C4-2B (cell line): ENCODE data around the gene FOXJ1.

Experiments
- H3K27ac ChIP-seq: fragments of 450-650 bp; 2 replicates; pipeline ENCODE4 v1.5.1; 2017
- CTCF ChIP-seq: fragments of 450-650 bp; conservative IDR thresholded peaks from 2 replicates; pipeline ENCODE4 v1.5.1; 2017; ENCODE audit warnings: mild to moderate bottlenecking
- ZFX ChIP-seq: fragments of 450-650 bp; IDR thresholded peaks from 2 replicates; pipeline ENCODE4 v1.6.1; 2017

FOXJ1 gene

DNA sequence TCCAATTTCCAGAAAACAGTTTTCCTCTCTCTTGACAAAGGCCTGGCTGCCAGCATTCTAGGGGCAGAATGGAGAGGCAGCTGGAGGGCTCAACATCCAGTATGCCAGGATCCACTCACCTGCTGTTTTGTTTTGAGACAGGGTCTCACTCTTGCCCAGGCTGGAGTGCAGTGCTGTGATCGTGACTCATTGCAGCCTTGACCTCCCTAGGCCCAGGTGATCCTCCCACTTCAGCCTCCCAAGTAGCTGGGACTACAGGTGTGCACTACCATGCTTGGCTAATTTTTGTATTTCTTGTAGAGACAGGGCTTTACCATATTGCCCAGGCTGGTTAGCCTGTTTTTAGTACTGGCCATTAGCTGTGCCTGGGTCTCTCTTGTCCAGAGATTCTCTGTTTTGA, 29.1 kb upstream of the FOXJ1 start:
- H3K27ac ChIP-seq, result 0 out of 2 replicates have a peak overlapping the region, but pooled peaks have one; percentile 6
- TF ChIP-seq CTCF (no peak), ZFX (no peak)

DNA sequence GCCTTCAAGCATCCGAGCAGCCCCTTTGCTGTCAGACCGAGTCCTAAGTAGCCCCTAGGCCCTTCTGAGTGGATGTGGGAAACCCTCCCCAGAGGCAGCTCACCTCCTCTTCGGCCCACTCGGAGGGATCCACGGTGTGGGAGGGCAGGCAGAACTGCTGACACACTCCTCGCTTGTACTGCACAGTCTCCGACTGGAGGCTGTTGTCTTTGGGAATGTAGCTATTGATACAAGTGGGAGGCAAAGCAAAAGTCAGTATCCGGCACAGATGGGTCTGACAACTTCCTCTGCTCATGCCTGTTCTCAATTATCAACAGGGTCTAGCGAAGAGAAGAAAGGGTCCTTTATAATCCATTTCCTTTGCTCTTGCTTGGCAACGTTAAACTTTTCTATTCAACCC, 25.9 kb upstream of the FOXJ1 start:
- TF ChIP-seq CTCF, result no peak
- TF ChIP-seq ZFX, result no peak
- H3K27ac ChIP-seq, result no peak overlapping the region

DNA sequence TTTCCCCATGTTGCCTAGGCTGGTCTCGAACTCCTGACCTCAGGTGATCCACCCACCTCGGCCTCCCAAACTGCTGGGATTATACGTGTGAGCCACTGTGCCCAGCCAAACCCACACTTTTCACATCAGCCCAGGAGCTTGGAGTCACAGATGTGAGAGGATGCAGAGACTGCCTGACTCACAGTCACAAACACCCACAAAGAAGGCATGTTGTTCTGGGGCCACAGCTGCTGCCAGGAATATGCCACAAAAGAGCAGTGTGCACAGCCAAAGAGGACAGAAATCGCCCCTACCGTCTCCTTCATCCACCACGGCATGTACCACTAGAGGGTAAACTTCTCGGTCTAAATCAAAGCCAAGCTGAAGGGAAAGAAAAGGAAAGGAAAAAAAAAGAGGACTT, 25.1 kb upstream of the FOXJ1 start:
- TF ChIP-seq CTCF (no peak), ZFX (no peak)
- no peak overlapping the region for H3K27ac ChIP-seq

DNA sequence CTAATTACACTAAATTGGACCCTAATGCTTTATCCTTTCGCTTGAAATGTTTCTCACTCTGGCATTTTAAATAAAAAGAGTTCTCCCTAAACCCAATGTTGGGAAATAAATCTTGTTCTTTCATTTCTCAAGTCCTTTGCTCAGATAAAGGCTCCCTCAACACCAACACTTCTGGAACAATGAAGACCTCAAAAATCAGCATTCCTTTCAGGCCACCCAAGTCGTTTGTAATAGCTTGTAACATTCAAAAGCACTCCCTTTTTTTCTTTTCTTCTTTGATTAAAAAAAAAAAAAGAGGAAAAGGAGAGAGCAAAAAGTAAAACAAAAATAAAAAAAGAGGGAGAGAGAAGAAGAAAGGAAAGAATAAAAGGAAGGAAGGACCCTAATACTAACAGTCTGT, 23.3 kb upstream of the FOXJ1 start:
- no peak for TF ChIP-seq ZFX
- no peak for TF ChIP-seq CTCF
- no peak overlapping the region for H3K27ac ChIP-seq

DNA sequence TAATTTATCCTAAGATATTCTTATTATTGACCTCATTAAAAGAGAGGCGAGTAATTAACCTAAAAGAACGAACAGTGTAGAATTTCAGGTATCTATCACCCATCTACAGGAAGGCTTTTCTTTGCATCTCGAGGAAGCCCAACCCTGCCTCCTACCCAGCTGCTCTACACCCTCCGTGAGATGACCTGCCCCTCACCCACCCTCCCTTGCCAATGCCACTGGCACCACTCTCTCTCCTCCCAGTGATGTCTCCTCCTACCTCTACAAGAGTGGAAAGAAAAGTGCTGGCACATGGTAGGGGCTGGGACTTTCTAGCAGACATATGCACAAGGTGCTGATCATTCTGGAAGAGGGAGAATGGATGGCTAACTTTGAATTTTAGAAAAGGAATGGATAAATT, 22.9 kb upstream of the FOXJ1 start:
- no peak overlapping the region for H3K27ac ChIP-seq
- TF ChIP-seq ZFX, result no peak
- TF ChIP-seq CTCF, result no peak

DNA sequence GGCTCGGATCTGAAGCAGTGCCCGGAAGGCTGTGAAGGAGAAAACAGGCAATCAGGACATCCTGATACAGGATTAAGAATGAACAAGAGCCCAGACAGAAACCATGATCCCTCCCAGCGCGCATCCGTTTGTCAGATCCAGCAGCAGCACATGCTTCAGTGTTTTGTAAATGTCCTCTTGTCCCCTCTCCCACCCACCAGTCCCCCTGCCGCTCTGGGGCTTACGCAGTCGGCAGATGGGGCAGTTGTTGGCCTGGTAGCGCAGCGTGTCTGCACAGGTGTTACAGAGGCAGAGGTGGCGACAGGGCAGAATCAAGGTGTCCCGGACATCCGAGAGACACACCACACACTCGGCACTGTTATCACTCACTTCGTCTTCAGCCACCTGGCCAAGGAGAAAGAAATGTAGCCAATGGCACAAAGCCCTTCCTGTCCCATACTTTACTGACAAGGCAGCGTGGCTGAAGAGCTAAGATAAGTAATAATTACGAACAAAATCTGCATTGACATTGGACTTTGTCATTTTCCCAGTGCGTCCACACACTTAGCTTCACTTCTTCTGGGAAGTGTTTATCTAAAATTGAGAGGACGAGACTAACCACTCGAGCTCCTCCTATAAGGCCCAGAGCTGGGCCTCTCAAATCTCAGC, 20.7 kb upstream of the FOXJ1 start:
- H3K27ac ChIP-seq, result peak overlapping the region; percentile 73
- TF ChIP-seq ZFX (no peak), CTCF (no peak)

GRCh38 chr17:76160896-76161528, 20.0 kb upstream of the FOXJ1 start:
- peak overlapping the region; percentile 73 for H3K27ac ChIP-seq
- no peak for TF ChIP-seq ZFX
- TF ChIP-seq CTCF, result no peak
